Measurements from ENCODE around the gene ZMIZ1.
"Not testable (repeated sequence)": the region's sequence is repeated elsewhere in the genome, so short reads cannot be mapped to it uniquely, and the experiment has no call there.

ZMIZ1 gene

GRCh38 chr10:79031723-79032122, 37.0 kb upstream of the ZMIZ1 start:
- no peak for DNase-seq (ENCODE audit: low read depth in 3 of 3)

GRCh38 chr10:79034271-79034876, 34.4 kb upstream of the ZMIZ1 start:
- DNase-seq (ENCODE audit: low read depth in 3 of 3): no peak

GRCh38 chr10:79036416-79036815, 32.4 kb upstream of the ZMIZ1 start:
- not testable (repeated sequence) for DNase-seq (ENCODE audit: low read depth in 3 of 3)

GRCh38 chr10:79038104-79038840, 30.5 kb upstream of the ZMIZ1 start:
- no peak for DNase-seq (ENCODE audit: low read depth in 3 of 3)

- DNase-seq (ENCODE audit: low read depth in 3 of 3): no peak
Measured at GRCh38 chr10:79038841-79039201, 29.9 kb upstream of the ZMIZ1 start.

GRCh38 chr10:79042639-79043411, 25.9 kb upstream of the ZMIZ1 start:
- DNase-seq (ENCODE audit: low read depth in 3 of 3): no peak

GRCh38 chr10:79044036-79044632, 24.6 kb upstream of the ZMIZ1 start:
- DNase-seq (ENCODE audit: low read depth in 3 of 3): no peak

- DNase-seq (ENCODE audit: low read depth in 3 of 3): no peak
Measured at GRCh38 chr10:79044846-79045245, 23.9 kb upstream of the ZMIZ1 start.

- DNase-seq (ENCODE audit: low read depth in 3 of 3): no peak
Measured at GRCh38 chr10:79045566-79046175, 23.1 kb upstream of the ZMIZ1 start.

GRCh38 chr10:79046326-79046725, 22.4 kb upstream of the ZMIZ1 start:
- no peak for DNase-seq (ENCODE audit: low read depth in 3 of 3)

GRCh38 chr10:79046741-79047583, 21.8 kb upstream of the ZMIZ1 start:
- DNase-seq (ENCODE audit: low read depth in 3 of 3): no peak

- no peak for DNase-seq (ENCODE audit: low read depth in 3 of 3)
Measured at GRCh38 chr10:79047584-79047874, 21.2 kb upstream of the ZMIZ1 start.

- no peak for DNase-seq (ENCODE audit: low read depth in 3 of 3)
Measured at GRCh38 chr10:79047875-79048638, 20.7 kb upstream of the ZMIZ1 start.

- DNase-seq (ENCODE audit: low read depth in 3 of 3): no peak
Measured at GRCh38 chr10:79048639-79049550, 19.9 kb upstream of the ZMIZ1 start.

GRCh38 chr10:79049931-79050895, 18.6 kb upstream of the ZMIZ1 start:
- no peak for DNase-seq (ENCODE audit: low read depth in 3 of 3)

- DNase-seq (ENCODE audit: low read depth in 3 of 3): no peak
Measured at GRCh38 chr10:79050896-79051555, 17.7 kb upstream of the ZMIZ1 start.

GRCh38 chr10:79051766-79052165, 17.0 kb upstream of the ZMIZ1 start:
- no peak for DNase-seq (ENCODE audit: low read depth in 3 of 3)

Data from stimulated activated CD4-positive, alpha-beta T cell treated with anti-CD3 and anti-CD28 coated beads, TNF-alpha, amount 100 ng/mL, for 48 hours (primary cell).